Midbrain (tissue), 1 donor: ENCODE results near the gene RASL12.
A peak's percentile ranks its signal among the peaks of the same experiment; 100 is the strongest.

Experiments used
- DNase-seq: peaks from one replicate; lab custom pipeline; 2025; lab: John Stamatoyannopoulos, UW

RASL12 gene

DNA sequence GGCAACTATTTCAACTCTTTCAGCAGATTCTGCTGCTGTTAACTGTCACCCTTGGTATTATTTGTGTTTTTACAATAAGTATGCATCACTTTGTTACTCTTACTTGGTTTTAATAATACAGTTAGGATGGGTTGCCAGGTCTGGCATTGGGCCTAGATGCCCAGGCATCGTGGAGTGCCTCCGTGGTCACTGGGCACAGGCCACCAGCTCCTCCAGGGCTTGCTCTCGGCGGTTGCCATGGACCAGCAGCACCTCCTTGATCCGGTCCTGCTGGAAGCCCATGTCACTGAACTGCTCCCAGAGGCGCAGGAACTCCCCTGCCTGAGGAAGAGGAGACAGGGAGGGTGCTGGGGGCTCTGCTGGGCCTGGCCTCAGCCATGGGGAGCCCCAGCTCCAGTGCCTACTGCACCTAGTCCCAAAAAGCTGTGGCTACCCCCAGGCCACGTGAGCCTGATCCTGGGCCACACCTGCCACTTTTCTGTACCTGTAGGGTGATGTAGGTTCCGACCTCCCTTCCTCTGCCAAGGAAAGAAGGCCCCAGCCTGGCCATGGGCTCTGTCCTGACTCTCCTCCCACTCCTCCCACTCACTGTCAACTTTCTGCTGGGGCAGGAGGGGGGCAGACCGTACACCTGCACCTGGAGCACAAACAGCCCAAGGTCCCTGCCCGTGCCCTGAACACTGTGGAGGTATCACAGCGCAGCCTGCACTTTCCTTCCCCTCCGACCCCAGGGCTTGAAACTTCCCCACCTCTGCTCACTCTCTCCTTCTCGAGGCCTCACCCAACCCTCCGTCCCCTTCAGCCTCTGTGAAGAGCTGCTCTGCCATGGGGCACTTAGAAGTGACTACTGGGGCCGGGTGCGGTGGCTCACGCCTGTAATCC is 25.4 kb upstream of the RASL12 start:
- DNase-seq: no peak

DNA sequence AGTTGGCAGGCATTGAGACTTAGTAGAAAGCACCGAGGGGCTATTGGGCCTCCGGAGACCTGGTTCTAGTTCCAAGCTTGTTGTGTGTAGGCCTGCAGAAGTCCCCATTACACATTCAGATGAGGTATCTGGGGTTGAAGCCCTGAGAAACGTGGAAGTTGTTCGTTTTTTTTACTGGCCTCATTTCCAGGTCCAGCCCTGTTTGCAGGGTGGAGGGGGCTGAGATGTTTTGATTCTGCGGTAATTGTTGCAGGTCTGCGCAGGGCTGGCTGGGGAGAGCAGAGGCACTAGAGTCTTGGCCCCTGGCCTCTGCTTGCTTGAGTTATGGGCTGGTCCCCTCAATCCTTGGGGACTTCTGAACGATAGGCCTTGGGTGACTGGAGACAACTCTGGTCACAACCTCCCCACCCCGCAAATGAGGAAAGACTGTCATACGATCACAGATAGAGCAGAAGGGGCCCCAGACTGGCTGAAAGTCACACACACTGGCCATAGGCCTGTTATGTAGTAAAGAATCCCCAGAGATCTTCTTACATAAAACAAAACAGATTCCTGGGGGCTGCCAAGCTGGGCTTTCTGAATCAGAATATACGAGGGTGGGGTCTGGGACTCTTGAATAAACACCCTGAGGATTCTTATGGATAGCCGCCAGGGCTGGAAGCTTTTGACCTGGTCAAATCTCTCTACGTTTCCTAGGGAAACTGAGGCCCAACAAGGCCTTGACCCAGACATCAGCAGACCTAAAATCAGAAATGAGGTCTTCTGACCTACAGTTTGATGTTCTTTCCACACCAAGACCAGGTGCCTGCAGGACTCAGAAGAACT is 24.4 kb upstream of the RASL12 start:
- DNase-seq: no peak

DNA sequence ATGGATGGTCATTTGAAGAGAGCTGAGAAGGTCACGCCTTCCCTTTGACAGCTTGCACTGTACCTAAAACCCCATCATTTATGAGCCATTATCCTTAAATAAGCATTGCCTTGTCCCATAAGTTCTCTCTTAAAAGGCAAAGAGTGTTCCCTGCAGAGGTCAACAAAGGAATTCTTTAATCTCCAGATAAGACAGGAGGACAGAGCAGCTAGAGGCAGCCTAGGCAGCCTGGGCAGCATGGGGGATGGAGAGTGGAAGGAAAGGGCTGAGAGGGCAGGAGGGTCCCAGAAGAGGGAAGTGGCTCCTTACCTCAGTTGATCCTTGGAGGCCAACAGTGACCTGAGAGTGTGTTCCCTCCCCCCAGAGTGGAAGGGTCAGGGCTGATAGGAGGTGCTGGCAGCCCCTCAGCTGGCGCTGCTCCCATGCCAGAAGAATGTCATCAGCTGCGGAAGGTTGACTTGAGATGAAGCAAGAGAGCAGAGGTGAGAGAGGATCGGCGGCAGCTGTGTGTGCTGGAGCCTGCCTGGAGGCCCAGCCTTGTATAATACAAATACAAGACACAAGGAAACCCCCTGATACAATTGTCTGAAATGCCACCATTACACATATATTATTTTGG is 21.5 kb upstream of the RASL12 start:
- DNase-seq: no peak

DNA sequence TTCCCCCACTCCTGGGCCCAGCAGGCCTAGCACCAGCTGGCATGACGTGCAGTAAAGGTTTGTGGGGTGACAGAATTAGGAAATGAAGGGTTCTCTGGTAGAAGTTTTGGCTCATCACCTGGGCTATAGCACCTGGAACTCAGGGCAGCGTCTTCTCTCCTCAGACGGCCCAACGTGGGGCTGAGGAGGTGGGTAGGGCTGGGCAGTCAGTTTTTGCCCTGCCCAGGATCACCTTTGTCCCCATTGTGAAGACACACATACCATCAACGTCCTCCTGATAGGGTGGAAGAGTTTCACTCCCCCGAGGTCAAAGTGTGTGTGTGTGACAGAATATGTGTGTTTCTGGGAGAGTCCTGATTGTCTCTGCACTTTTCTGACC is 20.8 kb upstream of the RASL12 start:
- no peak for DNase-seq

DNA sequence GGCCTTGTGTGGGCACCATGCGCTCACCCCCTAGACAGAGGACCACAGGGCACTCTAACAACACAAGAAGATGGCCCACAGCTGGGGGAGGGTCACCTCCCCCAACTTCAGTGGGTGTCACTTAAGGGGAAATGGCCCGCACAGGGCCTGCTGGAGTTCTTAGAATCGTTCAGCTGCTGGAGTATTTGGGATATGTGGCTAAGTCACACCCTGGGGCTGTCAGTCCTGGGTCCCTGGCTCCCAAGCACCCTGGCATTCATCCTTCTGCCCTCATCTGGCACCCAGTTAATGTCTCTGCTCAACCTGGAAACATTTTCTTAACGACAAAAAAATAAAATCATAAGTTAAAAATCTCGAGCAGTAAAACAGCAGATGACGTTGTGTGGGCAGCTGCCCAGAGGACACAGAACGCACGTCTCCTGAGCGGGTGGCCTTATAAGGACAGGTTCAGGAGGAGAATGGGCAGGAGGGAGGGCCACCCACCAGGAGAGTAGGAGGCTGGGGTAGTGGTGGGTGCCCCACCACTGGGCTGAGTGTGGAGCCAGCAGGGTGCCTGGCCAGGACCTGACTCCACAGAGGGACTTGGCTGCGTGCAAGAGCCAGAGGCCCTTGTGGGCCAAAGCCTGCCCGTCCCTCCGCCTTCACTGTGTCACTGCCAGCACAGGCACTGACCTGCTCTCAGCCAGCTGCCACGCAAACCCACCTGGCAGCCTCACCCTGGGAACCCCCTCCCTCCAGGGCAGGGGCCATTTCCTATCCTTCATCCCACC is 20.3 kb upstream of the RASL12 start:
- DNase-seq: no peak

DNA sequence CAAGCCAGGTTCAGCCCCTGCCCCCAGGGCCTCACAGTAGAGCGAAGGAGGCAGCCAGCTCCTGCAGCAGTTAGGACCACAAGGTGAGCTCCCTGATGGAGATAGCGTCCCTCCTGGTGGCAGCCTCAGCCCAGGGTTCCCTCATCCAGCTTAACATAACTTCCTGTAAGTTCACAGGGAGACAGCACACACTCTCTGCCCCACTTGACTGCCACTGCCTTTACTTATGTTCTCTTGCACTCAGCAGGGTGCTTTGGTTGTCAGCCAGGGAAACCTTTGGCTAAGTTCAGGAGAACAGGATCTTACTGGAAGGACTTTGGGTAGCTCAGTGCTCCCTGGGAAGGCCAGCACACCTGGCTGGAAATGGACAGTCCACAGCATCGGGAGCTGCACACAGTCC is 19.6 kb upstream of the RASL12 start:
- DNase-seq: no peak

DNA sequence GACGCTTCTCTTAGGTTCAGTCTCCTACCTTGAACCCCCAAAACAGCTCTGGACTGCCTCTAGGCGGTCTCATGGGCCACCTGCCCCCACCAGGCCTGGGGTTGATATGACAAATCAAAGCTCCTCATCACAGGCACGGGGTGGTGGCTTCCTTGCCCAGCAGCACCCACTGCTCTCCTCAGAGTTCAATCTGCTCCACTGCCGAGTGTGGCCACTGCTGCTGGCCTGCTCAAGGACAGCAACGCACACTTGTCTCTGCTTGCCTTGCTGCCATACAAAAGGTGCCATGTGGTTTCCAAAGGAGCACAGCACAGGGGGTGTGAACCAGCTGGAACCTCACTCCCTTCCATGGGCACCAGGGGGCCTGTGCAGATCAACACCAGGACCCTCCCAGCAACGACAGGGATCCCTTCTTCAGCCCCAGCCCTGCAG is 18.9 kb upstream of the RASL12 start:
- DNase-seq: no peak

DNA sequence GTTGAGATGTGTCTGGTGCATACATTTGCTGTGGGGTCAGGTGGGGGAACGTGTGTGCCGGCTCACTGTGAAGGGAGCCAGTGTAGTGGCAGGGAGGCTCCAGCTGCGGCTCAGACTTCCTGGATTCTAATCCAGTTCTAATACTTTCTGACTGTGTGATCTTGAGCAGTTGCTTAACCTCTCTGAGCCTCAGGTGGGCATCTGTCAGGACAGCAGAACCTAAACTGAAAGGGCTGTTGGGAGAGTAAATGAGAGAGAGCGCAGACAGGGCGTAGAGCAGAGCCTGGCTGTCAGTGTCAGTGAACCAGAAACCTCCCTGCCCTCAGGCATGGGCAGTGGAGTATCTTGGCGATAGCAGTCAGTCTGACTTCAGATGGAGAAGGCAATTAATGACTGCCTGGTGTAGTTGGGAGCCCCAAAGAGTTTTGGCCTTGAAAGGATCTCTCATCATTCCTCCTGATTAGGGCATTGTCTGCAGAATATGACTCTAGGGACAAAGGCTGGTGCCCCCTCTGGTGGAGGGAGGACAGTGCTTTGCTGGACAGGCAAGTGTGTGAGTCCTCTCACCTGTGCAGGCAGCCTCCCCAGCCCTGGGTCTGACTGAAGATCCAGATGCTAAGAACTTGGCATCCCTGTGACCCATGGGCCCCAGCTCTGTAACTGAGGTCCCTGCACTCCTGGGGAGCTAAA is 18.3 kb upstream of the RASL12 start:
- no peak for DNase-seq

DNA sequence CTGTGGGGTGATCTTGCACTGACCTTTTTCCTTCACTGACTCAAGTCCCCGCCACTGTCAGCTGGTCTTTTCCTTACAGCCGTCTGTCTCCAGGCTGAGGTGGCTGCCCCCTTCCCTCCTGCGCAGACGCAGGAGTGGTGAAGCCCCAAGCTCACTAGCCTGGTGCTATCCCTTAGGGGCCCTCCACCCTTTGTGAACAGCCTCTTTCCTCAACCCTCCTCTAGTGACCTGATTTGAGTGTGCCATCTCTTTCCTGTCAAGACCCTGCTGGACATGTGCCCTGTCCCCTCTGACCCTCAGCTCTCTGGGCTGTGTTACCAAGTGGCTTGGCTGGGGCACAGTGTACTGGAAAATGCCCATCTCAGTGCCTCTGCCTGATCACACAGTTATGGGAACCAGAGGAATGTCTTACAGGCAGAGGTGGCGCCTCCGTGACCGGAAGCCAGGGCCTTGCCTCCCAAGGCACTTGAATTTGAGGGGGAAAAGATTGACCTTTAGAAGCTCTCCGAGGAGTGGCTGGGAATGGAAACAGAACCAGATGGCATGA is 17.5 kb upstream of the RASL12 start:
- no peak for DNase-seq

DNA sequence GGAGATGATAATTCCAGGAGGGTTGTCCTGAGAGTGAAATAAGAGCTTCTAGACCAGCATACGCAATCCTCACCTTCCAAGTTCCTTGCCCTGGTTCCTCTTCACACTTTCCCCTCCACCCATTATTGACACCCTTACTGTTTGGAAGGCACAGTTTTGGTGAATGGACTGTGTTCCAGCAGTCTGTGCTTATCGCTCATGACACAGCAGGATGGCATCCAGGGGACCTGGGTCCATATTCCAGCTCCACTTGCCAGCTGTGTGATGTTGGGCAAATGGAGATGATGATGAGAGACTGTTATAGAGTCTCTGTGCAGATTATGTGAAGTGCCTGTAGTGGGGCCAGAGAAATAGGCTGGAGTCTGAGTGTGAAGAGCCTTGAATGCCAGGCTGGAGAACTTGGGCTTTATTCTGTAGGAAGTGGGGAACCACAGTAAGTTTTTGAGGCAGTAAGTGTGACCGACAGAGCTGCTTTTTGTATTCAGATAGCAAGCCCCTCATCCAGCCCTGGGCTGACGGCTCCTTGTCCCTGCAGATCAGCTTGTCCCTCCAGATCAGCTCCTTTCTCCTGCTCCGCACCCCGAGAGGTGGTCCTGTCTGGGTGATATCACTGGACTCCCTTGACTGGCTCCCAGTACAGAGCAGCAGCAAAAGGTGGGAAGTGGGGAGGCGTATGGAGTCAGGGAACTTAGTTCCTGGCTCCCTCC is 16.9 kb upstream of the RASL12 start:
- no peak for DNase-seq

DNA sequence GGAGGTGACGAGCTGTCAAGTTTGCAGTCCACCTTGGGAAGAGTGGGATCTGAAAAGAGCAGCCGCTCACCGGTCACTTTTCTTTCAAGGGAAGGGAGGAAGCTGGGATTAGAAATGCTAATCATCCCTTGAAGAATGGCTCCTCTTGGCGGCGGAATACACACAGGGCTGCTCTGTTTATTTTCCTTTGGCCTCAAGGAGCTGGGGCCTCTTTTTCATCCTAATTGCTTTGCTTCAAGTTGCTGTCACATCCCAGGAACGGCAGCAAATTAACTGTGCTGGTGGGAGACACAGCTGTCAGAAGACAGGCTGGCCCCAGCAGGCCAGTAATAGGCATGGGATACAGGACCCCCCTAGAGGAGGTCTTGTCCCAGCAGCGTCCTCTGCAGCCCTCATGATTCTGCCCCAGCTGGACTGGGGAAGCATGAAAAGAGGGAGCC is 15.5 kb upstream of the RASL12 start:
- peak; percentile 69 for DNase-seq

DNA sequence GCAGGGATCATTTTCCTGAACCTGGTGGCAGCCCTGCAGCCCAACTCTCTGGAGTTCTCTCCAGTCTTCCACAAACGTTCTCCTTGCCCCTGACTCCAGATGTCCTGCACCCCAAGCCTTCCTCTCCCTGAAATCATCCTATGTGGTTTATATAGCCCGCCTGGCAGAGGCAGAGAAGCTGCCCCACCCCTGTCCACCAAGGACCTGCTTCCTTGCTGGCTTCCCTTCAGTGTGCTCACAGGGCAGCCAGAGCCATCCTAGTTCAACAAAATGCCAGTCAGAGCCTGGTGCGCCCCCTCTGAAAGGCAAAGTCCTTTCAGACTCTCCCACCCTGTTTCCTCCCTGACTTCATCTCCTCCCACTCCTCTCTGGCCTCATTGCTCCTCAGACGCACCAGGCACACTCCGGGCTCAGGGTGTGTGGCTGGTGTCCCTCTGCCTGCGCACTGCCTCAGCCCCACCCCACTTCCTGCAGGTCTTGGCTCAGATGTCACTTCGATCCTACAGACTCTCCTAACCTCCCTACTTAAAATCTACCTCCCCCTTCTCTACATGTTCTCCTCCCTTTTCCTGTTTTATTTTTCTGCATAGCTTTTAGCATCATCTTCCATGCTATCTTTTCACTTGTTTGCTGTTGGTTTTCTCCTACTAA is 14.6 kb upstream of the RASL12 start:
- DNase-seq: no peak

DNA sequence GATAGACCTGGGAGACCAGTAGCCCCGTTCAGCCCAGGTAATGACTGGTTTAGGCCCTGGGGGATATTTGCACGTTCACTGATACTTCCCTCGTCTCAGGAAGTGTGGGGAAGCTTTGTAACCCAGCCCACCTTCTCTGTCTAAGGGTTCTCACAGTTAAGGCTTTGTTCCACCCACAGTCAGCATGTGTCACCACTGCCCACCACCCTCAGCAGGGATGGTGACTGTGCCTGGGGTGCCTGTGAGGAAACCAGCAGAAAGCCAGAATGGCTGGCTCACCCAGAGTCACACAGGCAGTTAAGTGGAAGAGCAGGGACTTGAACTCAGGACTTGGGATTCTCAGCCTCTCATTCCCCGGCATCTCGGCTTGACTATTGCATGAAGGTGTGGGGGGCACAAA is 14.0 kb upstream of the RASL12 start:
- no peak for DNase-seq

DNA sequence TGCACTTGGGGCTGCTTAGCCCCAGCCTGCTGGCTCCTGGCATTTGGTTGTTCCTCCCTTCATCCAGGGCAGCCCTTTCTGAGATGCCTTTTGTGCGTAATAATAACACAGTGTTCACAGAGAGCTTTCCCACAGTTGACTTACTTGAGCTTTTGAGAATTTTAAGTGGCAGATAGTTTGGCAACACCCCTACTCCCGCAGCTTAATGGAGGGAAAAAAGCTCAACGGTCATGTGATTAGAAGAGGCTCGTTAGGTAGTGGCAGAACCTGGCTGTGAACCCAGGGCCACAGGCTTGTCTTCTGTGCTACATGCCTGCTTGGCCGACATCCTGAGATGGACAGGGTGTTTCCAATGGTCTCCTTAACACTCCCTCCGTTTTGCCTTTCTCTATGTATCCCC is 13.5 kb upstream of the RASL12 start:
- peak; percentile 65 for DNase-seq

DNA sequence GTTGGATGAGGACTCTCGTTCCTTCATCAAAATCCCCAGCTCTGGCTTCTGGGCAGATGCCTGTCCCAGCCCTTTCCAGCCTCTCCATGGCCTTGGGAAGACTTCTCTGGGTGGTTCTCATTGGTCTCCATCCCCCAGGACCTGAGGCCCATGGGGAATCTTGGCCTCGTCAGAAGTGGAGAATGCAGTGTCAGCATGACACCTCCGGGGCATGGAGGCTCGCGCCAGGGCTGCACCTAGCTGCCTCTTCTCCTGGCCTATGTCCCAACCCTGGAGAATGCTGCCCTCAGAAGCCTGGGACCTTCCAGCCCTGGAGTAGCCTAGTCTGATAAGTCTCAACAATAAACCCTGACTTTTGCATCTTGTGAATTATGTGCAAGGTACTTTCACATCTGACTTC is 11.8 kb upstream of the RASL12 start:
- DNase-seq: no peak

DNA sequence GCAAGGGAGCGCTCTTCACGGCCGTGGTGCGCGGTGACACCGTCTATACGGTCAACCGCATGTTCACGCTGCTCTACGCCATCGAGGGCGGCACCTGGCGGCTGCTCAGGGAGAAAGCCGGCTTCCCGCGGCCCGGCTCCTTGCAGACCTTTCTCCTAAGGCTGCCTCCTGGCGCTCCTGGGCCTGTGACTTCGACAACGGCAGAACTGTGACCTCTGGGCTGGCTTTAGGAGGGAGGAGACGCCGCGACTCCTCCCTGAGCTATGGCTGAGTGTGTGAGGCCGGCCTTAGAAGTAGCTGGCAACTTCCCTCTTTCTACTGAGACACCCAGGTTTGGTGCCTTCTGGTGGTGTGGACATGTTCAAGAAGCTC is 10.2 kb upstream of the RASL12 start:
- no peak for DNase-seq

DNA sequence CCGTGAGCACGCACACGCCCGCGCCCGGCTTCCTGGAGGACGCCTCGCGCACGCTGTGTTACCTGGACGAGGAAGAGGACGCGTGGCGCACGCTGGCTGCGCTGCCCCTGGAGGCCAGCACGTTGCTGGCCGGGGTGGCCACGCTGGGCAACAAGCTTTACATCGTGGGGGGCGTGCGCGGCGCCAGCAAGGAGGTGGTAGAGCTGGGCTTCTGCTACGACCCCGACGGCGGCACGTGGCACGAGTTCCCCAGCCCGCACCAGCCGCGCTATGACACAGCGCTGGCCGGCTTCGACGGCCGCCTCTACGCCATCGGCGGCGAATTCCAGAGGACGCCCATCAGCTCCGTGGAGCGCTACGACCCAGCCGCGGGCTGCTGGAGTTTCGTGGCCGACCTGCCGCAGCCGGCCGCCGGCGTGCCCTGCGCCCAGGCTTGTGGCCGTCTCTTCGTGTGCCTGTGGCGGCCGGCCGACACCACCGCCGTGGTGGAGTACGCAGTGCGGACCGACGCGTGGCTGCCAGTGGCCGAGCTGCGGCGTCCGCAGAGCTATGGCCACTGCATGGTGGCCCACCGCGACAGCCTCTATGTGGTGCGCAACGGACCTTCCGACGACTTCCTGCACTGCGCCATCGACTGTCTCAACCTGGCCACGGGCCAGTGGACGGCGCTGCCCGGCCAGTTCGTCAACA is 9.6 kb upstream of the RASL12 start:
- DNase-seq: no peak

DNA sequence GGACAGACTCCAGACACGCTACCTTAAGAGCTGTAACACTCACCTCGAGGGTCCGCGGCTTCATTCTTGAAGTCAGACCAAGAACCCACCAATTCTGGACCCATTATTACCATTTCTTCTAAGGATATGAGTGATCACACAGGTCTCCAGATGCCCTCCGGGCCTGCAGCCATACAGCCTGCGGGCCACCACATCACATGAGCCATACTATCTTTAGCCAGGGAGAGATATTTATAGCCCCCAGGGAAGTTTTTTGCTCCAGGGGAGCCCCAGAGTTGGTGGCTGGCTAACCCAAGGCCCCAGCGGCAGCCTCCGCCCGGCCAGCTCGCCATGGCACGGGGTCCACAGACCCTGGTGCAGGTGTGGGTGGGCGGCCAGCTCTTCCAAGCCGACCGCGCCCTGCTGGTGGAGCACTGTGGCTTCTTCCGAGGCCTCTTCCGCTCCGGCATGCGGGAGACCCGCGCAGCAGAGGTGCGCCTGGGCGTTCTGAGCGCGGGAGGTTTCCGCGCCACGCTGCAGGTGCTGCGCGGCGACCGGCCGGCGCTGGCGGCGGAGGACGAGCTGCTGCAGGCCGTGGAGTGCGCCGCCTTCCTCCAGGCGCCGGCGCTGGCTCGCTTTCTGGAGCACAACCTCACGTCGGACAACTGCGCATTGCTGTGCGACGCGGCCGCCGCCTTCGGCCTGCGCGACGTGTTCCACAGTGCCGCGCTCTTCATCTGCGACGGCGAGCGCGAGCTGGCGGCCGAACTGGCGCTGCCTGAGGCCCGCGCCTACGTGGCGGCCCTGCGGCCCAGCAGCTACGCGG is 8.9 kb upstream of the RASL12 start, which contains the start of gene KBTBD13:
Gene KBTBD13, plus strand, starts transcription at position 261 of the 805 bp plus-strand sequence. Its CDS starts 70 bp downstream, at position 331.
- DNase-seq: no peak
